GM12891 (cell line): ENCODE data around the gene VRK1.

Experiments used
- POLR2A ChIP-seq: IDR thresholded peaks from 2 replicates; pipeline ENCODE4 v1.6.1; 2011; ENCODE audit warnings: low read depth, low read length, control low read depth
- POLR2AphosphoS5 ChIP-seq: IDR thresholded peaks from 2 replicates; pipeline ENCODE4 v1.6.1; 2011; ENCODE audit warnings: low read depth, low read length, control low read depth
- SPI1 ChIP-seq: IDR thresholded peaks from 2 replicates; pipeline ENCODE4 v1.6.1; 2011; ENCODE audit warnings: low read depth, low read length, control low read depth
- TAF1 ChIP-seq: IDR thresholded peaks from 2 replicates; pipeline ENCODE4 v1.6.1; 2011; ENCODE audit warnings: low read depth, low read length, control low read depth

GRCh38 chr14:96847451-96847850, 50.3 kb downstream of the VRK1 start:
- TF ChIP-seq TAF1 (no peak), POLR2A (no peak), POLR2AphosphoS5 (no peak), SPI1 (no peak)
